HuH-7.5 (cell line): ENCODE measurements around the gene ACTL8.

Experiments used
- DNase-seq: peaks from one replicate; pipeline ENCODE4 v3.0.0; 2011; ENCODE audit warnings: low spot score

The ACTL8 gene

GRCh38 chr1:17805869-17806684 is 50.9 kb downstream of the ACTL8 start:
- DNase-seq: no peak

DNA sequence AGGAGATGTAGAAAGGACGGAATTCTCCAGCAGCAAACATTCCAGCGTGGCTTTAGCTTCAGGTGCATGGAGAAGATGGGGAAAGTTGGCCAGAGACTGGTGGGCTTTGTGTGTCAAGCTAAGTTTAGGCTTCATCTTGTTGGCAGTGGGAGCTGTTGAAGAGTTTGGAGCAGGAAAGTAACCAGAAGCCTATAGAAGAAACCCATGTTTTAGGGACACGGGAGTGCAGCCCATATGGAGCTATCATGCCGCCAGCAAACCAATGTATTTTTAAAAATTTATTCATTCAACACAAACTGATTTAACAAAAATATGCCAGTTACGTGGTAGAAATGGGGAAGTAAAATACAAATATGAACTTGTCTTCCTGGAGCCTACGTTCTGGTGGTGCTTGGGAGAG is 53.7 kb downstream of the ACTL8 start:
- DNase-seq: no peak

GRCh38 chr1:17810668-17811067 is 55.5 kb downstream of the ACTL8 start:
- DNase-seq: no peak

DNA sequence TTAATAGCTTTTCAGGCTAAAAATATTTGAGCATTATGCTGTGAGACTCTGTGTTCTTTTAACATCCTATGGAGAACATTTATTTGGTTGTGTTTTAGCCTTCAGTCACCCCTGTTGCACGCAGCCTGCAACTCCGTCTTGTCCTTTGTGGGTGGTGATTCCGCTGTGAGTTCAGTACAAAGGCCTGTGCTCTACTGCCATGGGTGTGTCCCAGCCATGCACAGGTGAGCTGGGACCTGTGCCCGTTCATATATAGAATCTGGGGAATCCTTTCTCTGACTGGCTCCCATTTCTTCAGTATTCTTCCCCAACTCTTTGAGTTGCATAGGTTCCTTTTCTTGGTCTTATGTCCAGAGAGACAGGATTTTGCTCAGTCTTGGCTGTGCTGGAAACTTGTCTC is 61.4 kb downstream of the ACTL8 start:
- DNase-seq: no peak

GRCh38 chr1:17819129-17819802 is 64.1 kb downstream of the ACTL8 start:
- no peak for DNase-seq

- DNase-seq: no peak
Measured at GRCh38 chr1:17820198-17820597, 65.1 kb downstream of the ACTL8 start.

GRCh38 chr1:17822741-17823426 is 67.8 kb downstream of the ACTL8 start:
- no peak for DNase-seq

GRCh38 chr1:17825273-17826164 is 70.4 kb downstream of the ACTL8 start:
- DNase-seq: no peak

DNA sequence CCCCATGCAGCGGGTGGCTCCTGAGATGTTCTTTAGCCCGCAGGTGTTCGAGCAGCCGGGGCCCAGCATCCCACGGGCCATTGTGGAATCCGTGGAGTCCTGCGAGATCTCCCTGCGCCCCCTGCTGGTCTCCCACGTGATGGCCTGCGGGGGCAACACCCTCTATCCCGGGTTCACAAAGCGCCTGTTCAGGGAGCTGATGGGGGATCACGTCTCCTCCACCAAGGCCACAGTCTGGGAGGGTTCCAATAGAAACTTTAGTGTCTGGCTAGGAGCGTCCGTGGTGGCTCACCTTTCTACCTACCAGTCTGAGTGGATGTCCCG is 71.0 kb downstream of the ACTL8 start:
- peak; percentile 49 for DNase-seq

DNA sequence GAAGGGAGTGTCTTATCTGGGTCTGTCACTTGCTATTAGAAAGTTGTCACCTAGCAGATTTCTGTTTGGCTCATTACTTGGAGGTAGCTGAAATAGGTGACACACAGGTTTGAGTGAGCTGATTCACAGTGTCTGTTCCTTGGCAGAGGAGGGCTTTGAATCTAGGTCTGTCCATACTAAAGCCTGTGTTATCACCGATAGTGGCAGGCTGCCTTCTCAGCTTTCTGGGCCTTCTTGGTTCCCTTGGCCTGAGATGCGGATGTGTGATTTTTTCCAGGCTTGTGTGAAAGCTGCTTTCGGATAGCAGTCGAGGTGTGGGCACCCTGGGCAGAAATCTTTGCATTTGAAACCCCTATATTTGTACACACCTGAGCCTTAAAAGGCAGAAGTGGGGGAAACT is 73.9 kb downstream of the ACTL8 start:
- no peak for DNase-seq

GRCh38 chr1:17829579-17829978 is 74.4 kb downstream of the ACTL8 start:
- DNase-seq: no peak

GRCh38 chr1:17831597-17831996 is 76.5 kb downstream of the ACTL8 start:
- peak; percentile 36 for DNase-seq

- DNase-seq: no peak
Measured at GRCh38 chr1:17833661-17834501, 78.7 kb downstream of the ACTL8 start.

- no peak for DNase-seq
Measured at GRCh38 chr1:17834561-17835100, 79.5 kb downstream of the ACTL8 start.

- DNase-seq: no peak
Measured at GRCh38 chr1:17837233-17838030, 82.3 kb downstream of the ACTL8 start.

GRCh38 chr1:17839641-17840196 is 84.6 kb downstream of the ACTL8 start:
- no peak for DNase-seq

DNA sequence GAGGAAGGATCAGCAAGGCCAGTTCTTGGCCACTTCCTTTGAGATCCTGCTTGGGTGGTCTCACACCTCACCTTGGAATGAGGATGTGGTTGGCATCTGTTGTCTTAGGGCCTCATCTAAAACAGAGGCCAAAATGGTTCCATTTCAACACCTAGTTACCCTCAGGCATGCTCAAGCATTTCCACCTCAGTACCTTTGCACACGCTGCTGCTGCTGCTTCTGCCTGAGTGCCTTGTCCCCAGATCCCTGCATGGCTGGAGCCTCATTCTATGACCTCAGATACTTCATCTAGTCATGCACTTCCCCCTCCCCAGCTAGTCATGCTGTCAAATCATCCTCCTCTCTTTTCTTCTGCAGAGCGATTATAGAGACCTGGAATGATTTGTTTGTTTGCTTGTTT is 86.8 kb downstream of the ACTL8 start:
- DNase-seq: no peak

GRCh38 chr1:17842686-17843085 is 87.6 kb downstream of the ACTL8 start:
- no peak for DNase-seq

GRCh38 chr1:17844185-17844826 is 89.2 kb downstream of the ACTL8 start:
- no peak for DNase-seq
